ENCODE data around the gene HDGF.

DNA sequence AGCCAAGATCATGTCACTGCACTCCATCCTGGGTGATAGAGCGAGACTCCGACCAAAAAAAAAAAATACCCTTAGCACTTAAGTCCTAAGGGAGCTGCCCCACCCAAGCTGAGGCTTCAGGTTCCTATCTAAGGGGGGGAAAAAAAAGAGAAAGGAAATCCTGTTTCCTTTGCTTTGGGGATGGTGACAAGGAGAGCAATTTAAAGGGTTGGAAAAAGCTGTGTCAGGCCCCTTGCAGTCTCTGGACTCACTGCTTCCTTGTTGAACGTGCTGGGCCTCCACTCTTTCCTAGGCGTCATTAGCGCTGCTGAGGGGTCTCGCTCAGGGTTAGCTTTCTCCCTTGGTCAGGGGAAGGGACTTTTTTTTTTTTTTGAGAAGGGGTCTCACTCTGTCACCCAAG lies 34.0 kb upstream of the HDGF start:
- TF ChIP-seq, protein P1, sequence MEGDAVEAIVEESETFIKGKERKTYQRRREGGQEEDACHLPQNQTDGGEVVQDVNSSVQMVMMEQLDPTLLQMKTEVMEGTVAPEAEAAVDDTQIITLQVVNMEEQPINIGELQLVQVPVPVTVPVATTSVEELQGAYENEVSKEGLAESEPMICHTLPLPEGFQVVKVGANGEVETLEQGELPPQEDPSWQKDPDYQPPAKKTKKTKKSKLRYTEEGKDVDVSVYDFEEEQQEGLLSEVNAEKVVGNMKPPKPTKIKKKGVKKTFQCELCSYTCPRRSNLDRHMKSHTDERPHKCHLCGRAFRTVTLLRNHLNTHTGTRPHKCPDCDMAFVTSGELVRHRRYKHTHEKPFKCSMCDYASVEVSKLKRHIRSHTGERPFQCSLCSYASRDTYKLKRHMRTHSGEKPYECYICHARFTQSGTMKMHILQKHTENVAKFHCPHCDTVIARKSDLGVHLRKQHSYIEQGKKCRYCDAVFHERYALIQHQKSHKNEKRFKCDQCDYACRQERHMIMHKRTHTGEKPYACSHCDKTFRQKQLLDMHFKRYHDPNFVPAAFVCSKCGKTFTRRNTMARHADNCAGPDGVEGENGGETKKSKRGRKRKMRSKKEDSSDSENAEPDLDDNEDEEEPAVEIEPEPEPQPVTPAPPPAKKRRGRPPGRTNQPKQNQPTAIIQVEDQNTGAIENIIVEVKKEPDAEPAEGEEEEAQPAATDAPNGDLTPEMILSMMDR (IDR thresholded peaks at IDR 0.05): no peak
- no peak for TF ChIP-seq EZH2phosphoT487 (IDR thresholded peaks at IDR 0.05)
- TF ChIP-seq EZH2 (IDR thresholded peaks at IDR 0.05): no peak
